NCI-H345 treated with DMSO at 0.1 percent for 48 hours (cell line): ENCODE measurements around the gene FAM20A.

Source experiments
- DNase-seq: peaks from one replicate; lab custom pipeline; 2025; ENCODE audit not compliant: unreplicated experiment; lab: John Stamatoyannopoulos, UW

FAM20A gene

DNA sequence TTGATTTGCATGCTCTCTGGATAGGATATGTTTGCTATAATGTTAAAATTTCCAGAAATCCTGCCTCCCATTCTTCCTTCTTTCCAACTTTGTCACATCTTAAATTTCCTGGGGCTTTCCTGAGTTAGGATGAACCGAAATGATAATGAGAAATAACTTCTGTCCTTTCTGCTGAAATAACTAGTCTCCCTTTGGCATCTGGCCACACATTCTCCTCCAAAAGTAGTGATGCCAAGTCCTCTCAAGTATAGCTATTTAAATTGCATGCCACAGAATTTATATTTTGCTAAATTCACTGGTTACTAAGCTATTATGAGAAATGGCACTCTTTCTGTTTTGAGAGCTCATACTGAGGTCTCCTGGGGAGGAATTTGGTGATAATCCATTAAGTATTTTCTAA lies 30.6 kb downstream of the FAM20A start:
- DNase-seq = no peak

DNA sequence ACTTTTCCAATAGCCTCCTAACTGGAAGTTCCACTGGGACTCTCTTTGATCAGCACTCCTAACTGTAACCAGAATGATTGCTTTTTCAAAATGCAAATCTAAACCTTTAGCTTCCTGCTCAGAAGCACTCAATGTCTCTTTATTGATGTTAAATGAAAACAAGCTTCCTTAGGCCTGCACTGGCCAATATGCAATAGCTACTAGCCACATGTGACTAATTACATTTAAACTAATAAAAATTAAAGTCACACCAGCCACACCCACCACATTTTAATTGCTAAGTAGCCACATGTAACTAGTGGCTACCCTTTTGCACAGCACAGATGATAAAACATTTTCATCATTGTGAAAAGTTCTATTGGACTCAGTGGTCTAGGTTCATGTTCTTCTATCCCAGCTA lies 31.8 kb downstream of the FAM20A start:
- DNase-seq = no peak

DNA sequence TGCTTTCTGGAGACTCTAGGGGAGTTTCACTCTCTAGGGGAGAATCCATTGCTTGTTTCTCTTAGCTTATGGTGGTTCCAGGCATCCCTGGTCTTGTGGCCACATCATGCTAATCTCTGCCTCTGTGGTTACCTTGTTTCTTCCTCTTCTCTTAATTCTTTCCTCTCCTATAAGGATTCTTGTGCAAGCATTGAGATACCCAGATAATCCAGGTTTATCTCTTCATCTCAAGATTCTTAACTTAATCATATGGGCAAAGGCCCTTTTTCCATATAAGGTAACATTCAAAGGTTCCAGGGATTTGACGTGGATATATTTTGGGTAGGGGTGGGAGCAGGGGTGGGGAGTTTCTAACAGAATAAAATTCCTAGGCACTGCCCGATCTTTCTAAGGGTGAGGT lies 32.6 kb downstream of the FAM20A start:
- DNase-seq = no peak

DNA sequence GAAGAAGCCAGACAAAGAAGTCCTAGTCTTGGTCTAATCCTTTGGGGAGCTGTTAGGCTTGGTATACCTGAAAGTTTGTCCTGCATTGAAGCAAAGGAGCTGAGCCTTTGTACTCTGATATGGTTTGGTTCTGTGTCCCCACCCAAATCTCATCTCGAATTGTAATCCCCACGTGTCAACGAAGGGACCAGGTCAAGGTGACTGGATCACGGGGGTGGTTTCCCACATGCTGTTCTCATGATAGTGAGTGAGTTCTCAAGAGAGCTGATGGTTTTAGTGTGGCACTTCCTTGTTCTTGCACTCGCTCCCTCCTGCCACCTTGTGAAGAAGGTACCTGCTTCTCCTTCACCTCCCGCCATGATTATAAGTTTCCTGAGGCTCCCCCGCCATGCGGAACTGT lies 33.6 kb downstream of the FAM20A start:
- no peak for DNase-seq

DNA sequence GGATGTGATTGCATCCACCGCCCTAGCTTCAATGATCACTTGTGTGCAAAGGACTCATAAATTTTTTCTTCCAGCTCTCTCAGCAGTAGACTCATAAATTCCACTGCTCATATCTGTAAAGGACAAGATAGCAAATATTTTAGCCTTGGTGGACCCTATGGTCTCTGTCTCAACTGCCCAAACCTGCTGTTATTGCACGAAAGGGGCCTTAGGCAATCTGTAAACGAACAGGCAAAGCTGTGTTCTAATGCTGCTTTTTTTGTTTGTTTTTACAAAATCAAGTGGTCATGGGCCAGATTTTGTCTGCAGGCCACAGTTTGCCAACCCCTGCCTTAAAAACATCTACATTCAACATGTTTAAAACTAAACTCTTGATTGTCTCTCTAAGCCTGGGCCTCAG lies 34.1 kb downstream of the FAM20A start:
- DNase-seq = no peak

DNA sequence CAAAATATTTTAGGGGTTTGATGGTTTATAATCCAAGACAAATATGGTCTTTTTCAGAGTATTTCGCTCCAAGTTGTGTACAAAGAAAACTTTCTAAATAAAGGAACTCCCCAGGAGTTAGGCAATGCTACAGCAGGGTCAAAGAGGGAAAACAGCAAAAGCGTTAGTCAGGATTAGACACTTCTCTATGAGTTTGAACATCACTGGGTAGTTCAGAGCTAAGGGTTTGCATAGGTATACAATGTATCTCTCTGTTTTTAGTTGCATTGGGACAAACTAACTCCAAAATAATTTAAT lies 34.8 kb downstream of the FAM20A start:
- DNase-seq = no peak

DNA sequence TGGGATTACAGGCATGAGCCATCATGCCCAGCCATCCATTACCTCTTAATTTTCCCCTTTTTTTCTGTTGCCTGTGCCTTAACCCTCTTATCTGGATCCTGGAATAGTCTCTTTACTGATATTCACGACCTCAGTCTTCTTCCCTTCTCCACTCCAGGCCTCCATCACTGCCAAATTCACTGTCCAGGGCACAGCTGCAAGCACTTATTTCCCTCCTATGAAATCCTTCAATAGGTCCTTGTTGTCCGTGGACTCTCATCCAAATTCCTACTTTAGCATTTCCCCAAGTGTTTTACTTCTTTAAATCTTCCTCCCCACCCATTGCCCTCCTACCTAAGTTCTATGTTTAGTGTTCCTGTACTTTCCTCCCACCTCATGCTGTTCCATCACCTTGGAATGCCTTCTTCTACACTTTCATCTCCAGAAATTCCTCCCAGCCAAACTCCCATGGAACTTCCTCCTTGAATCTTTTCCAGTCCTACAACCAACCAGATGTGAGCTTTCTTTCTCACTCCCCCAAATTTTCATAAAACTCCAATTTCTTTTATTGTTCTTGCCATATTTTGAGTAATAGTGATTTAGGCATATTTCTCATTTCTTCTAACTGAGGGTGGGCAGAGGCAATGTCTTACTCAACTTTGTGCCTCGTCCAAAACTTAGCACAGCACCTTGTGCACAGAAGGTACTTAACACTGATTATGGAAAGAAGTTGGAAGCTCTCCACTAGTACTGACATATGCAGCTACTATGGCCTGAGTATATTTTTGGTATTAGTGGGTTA lies 35.3 kb downstream of the FAM20A start:
- DNase-seq = no peak

DNA sequence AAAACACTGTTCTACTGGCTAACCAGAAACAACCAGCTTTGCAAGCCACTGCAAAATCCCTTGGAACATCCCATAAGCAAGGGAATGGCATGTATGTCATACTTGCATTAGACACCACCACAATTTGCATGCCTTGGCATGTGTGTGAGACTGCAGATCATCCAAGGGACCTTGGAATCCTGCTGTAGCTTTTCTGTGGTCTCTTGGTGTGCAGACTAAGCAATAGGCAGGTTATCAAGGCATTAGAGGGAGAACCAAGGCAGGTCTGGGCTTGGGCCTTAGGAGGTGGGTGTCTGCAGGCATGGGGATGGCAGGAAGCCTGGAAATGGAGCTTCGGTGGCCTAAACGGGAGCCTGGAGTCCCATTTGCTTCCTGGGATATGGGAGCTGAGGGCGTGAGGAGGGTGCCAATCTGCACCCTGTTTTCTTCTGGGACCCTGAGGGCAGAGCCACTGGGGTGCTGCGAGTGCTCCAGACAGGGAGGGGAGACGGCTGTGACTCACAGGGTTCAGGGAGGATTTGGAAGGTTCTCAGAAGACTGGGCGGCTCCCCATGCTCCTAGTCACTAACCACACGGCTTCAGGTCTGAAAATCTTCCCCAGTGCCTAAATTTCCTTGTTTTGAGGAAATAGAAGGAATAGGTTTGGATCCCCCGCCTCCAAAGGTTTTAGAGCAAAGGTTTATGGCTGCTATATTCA lies 36.6 kb downstream of the FAM20A start:
- DNase-seq = no peak

DNA sequence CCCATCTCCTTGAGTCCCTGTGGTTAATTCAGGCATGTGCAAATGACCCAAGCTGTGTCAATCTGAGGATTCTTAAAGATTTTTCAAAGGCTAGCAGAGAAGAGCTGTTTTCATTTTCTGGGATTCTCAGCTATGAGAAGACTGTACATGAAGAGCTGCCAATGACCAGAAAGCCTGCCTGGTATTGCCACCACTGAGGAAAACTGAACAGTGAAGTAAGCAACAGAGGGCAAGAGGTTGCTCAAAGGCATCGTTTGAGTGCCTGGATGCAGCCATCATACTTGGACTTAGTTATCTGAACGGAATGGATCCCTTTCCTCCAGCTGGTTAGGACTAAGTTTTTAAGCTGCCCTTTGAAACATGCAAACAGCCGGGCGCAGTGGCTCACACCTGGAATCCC lies 38.4 kb downstream of the FAM20A start:
- DNase-seq = no peak

DNA sequence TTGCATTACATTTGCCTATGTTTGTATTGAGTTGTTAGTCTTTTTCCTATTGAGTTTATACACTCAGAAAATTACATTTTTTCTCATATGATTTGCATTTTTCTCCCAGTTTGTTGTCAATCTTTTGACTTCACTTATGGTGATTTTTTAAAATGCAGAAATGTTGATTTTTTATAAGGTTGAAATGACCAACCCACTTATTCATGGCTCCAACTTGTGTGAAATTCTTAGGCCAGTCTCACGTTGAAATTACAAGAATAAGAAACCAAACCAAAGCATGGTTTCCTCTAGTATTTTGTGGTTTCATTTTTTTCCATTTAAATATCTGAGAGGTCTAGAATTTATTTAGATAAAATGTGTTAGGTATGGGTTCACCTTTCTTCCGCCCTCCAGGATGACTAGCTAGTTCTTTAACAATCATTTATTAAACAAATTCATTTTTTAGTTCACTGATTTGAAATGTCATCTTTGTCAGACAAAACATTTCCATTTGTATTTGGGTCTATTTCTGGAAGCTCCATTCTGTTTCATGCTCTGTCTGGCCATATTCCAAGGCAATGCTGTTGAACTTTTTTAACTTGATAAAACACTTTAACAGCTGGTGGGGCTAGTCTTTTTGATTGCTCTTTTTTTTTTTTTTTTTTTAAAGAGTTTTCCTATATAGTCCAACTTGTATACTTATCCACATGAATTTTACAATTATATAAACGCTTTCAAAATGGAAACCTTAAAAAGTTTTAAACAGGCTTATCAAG lies 40.0 kb downstream of the FAM20A start:
- no peak for DNase-seq

DNA sequence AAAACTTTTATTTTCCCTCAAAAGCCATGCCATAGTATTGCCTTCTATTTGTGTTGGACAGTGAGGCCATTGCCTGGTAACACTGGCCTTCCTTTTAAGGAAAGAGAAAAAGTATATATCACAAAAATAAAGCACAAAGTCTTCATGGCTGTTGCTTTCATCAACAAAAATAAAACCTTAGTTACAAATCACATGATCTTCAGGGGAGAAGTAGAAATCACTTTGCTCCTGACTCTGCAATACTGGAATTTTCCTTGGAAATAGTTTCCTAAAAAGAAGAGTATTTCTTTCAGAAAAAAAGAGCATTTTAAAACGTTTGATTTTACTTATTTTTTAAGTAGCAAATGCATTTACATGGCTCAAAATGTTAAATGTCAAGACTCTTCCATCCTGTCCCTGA lies 41.9 kb downstream of the FAM20A start:
- DNase-seq = no peak

DNA sequence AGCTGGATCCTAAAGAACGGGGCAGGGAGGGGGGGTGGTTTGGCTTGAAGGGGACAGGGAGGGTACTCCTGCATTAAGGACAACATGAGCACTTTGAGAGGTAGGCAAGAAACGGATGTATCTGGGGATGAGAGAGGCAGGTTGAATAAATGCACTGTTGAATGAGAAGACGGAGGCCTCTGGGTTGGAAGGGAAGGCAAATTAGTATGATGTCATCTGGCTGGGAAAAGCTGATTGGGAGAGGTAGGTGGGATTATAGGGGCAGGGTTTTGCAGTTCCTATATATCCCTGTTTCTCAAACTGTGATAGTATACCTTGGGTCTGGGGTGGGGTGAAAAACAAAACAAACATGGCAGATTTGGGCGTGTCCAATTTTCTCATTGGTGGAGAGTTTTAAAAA lies 44.6 kb downstream of the FAM20A start:
- DNase-seq = no peak

DNA sequence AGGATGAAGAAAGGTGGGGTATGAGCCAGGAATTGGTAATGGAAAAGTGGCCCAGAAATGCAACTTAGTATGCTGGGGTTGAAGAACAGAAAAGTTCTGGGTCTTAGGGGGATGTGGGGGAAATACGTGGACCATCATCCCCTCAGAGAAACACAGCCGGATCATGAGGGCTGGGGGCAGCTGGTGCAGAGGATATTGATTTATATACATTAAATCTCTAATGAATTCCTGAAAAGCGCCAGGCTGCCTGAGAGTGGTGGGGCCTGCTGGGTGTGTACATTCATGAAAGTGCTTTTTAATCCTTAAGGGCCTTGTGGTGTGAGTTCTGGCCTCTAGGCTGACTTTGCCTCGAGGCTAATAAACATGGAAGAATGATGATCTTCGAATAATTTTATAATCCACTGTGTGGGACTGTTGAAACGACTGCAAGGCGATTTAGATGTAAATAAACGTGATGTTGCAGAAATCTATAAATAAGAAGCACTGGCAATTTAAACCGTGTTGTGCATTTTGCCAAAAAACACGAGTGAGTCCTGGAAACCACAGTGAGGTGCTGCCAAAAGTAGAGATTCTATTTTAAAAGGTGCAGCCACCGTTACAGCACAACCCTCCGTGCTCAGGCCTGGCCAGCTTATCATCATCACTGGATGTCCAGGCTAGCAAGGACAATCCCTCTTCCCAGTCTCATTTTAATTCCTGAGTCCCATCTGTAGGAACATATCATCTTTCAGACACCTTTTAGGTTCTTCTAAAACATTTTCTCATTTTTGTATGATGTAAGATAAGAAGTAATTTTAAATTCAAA lies 56.9 kb downstream of the FAM20A start:
- no peak for DNase-seq

DNA sequence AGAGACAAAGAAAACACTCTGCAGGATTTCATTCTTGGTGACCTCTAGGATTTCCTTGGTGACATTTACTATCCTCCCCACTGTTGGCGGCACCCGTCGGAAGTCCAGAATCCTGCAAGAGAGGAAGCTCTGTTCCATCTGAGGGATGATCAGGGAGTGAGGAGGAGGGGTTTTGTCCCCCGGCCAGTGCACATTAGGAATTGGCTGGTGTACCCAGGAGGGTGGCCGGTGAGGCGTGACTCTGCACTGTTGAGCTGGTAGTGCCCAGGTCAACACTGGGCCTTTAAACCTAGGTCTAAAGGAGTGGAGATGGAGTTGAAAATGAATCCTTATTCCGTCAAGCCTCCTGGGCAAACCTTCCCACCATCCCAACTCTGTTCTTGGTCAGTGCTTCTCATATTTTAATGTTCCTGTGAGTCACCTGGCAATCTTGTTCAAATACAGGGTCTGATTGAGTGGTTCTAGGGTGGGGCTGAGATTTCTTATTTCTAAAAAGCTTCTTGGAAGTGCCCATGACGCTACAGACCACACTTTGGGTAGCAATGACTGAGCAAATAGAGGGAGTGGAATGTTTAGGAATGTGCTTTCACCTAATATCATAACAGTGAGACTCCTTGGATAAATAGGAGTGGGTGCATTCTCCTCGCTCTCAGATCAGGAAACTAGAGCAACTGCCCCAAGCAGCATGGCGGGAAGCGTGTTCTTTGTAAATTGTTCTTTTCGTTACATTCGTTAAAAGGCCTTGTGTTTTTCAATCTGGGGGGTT lies 58.3 kb downstream of the FAM20A start:
- no peak for DNase-seq

DNA sequence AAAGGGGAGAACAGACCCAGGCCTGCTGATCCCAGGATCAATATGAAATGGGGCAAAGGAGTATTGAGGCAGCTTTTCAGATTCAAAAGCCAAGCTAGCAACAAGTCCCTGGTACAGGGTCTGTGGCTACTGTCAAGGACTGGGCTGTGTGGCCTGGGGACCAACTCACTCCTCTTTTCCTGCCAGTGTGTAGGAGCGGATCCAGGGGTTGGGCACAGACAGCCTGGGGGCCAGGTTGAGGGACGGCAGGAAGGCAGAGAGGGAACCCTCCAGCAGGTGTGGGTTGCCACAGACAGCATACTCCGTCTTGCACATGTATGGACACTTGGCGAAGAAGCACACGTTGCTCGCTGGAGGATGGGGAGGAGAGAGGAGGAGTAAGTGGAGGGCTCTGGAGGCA lies 59.4 kb downstream of the FAM20A start:
- no peak for DNase-seq

DNA sequence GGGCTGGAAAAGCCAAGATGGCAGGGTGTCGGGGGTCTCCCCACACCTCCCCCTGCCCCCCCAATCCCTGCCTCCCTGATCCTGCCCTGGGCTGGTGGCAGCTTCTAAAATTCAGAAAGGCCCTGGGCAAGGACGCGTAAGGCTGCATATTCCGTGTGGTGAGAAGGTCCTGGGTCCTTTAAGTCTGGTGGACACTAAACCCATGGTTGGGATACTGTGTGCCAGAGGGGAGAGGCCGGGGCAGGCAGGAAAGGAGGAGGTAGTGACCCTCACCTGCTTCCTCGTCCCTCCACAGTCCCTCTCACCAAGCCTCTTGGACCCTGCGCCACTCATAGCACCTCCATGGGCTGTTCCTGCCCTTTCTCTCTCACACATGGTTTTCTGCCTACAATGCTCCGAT lies 60.2 kb downstream of the FAM20A start:
- no peak for DNase-seq

DNA sequence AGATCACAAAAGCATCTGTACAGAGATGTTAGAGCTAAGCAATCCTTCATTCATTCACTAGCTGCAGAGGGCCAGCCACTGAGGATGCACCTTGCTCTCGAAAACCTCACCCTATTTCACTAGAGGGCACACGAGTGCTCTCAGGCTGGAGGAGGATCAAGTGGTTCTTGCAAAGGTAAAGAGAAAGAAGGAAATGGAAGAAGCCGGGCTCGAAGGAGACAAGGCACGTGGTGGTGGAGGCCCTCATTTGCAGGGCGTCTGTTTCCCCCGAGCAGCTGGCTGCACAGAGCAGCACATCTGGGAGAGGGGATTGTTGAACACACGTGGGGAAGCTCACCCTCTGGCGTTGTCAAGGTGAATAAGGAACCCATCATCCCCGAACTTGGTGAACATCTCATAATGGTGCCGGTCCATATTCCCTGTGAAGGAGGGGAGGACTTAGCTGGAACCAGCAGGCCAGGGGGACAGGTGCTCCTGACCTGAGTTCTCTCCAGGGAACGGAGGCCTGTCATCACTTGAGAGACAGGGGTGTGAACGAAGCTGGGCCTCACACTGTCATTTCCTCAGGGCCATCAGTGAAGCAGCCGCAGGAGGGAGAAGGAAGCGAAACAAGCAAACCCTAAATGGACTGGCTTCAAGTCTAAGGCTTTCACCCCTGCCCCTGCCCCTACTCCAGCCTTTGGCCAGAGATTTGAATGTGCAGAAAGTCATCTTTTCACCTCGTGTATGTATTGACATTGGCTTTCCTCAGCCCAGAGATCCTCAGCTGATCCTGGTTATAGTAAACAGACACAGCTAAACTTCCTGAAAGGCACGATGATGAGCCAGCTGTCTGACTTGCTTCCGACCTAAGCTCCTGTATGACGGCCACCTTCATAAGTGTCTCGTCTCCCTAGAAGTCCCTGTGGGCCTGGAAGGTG lies 61.4 kb downstream of the FAM20A start:
- DNase-seq = no peak

DNA sequence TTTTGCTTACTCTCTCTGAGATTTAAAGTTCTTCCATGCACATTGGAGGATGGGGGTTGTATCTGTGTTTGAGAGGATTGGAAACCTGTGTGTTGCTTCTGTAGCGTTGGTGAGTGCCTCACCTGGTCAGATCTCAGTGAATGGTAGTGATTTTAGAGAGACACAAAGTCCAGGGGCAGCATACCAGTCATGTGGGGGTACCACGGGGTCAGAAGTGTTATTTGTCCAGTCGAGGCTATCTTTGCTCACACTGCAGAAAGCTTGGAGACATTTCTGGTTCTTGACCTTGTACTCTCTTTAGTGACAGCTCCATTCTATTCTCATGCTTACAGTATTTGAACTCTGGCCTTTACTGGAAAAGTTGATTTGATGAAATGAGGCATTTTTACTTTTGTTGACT lies 65.2 kb downstream of the FAM20A start:
- DNase-seq = no peak

DNA sequence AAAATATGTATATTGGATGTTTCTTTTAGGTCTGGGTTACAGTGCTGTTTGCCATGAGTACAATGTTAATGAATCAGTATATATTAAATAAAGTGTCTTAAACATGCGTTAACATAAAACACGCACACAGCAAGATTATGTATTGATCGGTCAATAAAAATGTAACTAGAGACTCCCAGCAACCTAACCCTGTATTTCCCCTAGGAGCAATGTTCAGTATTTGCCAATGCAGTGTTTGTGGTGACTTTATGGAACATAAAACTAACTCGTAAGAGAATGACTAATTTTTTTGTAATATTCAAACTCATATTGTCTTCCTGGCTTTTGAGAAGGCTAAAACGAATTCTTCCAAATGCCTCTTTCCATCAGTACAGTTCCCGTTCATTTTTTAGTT lies 66.5 kb downstream of the FAM20A start:
- DNase-seq = no peak
